DMS114 treated with DMSO at 0.1 percent for 48 hours (cell line): ENCODE measurements around the gene PARD3.
"Not testable (repeated sequence)": the region's sequence is repeated elsewhere in the genome, so short reads cannot be mapped to it uniquely, and the experiment has no call there.

Source experiments
- DNase-seq: peaks from one replicate; lab custom pipeline; 2025; ENCODE audit not compliant: unreplicated experiment; lab: John Stamatoyannopoulos, UW

Gene PARD3

DNA sequence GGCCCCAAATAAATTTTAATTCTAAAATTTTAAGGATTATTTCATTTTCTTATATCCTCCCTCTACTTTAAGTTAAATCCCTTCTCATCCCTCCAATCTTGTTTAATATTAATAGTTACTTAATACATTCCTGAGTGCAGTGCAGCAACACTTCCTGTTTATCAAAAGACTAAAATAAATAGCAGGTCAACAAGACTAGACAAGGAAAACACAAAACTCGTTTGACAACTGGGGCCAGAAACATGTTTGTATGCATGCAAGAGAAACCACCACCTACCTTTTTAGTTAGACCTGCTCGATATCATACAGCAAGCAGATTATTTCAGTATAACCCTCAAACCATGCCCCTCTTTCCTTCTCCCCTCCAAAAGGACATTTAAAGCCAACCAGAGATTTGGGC lies 95.8 kb downstream of the PARD3 start:
- no peak for DNase-seq

- DNase-seq = no peak
These were observed 97.7 kb downstream of the PARD3 start for GRCh38 chr10:34717429-34717828.

- no peak for DNase-seq
These were observed 98.1 kb downstream of the PARD3 start for GRCh38 chr10:34716958-34717357.

- no peak for DNase-seq
These were observed 98.9 kb downstream of the PARD3 start for GRCh38 chr10:34716234-34716633.

DNA sequence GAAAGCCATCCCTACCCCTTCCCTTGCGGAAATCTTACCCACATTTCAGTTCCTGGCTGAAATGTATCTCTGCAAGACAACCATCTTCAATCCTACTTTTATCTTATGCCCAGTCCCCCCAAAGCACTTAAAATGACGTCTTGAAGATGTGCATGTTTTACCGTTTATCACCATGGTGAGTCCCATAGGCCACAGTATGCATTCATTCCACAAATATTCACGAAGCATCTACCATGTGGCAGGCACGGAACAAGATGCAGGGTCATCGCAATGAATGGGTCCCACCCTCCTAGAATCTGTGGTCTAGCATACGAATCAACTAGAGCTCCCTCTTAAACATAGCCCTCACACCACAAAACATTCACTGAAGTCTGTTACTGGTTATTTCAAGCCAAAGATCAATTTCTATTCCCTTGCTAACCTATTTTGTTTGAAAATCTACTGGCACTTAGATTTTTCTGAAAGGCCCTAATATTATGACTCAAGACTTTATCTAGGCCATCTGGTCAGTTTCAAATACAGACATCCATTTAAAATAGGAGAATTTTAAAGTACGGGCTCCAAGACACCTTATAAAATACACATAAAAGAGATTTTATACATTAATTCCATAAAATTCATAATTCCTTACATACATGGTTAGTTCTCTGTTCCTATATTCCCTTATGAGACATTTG lies 99.4 kb downstream of the PARD3 start:
- DNase-seq = no peak

GRCh38 chr10:34713875-34714274 lies 101.2 kb downstream of the PARD3 start:
- no peak for DNase-seq

- no peak for DNase-seq
These were observed 103.6 kb downstream of the PARD3 start for GRCh38 chr10:34711500-34711899.

DNA sequence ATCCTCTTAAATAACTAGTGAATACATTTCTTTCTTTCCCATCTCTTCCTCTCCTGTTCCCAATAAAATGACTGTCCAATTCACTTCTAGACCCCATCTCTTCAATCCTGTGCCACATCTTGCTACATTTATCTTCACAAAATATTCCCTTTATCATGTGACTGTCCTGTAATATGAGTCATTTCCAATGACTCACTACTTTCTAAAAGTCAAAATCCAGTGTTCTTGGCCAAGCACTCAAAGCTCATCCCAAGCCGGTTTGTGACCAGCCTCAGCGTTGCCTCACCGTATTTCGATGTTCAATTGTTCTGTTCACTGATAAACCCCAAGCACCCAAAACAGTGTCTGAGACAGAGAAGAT lies 104.7 kb downstream of the PARD3 start:
- DNase-seq = no peak

- no peak for DNase-seq
These were observed 105.3 kb downstream of the PARD3 start for GRCh38 chr10:34709637-34710390.

GRCh38 chr10:34707656-34708055 lies 107.4 kb downstream of the PARD3 start:
- no peak for DNase-seq

GRCh38 chr10:34706992-34707391 lies 108.1 kb downstream of the PARD3 start:
- DNase-seq = not testable (repeated sequence)

GRCh38 chr10:34706147-34706546 lies 108.9 kb downstream of the PARD3 start:
- no peak for DNase-seq

- DNase-seq = no peak
These were observed 109.5 kb downstream of the PARD3 start for GRCh38 chr10:34705563-34705962.

- no peak for DNase-seq
These were observed 110.4 kb downstream of the PARD3 start for GRCh38 chr10:34704526-34705184.

DNA sequence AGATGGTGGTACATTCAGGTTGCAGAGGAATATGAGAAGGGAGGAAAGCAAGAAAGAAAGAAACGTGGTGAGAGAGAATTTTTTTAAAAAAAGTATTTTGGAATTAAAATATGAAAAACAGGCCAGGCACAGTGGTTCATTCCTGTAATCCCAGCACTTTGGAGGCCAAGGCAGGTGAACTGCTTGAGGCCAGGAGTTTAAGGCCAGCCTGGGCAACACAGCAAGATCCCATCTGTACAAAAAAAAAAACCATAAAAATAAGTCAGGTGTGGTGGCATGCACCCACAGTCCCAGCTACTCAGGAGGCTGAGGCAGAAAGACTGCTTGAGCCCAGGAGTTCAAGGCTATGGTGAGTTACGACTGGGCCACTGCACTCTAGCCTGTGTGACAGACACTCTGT lies 112.1 kb downstream of the PARD3 start:
- DNase-seq = no peak

GRCh38 chr10:34702093-34702937 lies 112.8 kb downstream of the PARD3 start:
- no peak for DNase-seq

GRCh38 chr10:34701194-34701593 lies 113.9 kb downstream of the PARD3 start:
- DNase-seq = no peak

DNA sequence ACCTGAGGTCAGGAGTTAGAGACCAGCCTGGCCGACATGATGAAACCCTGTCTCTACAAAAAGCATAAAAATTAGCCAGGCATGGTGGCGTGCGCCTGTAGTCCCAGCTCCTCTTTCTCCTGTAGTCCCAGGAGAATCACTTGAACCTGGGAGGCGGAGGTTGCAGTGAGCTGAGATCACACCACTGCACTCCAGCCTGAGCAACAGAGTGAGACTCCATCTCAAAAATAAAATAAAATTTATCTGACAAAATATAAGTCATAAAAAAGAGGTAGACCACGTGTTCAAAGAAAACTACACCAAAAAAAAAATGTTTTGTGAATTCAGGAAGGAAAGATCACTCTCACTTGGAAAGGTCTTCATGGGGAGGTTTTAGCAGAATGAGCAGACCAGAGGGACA lies 114.3 kb downstream of the PARD3 start:
- not testable (repeated sequence) for DNase-seq

DNA sequence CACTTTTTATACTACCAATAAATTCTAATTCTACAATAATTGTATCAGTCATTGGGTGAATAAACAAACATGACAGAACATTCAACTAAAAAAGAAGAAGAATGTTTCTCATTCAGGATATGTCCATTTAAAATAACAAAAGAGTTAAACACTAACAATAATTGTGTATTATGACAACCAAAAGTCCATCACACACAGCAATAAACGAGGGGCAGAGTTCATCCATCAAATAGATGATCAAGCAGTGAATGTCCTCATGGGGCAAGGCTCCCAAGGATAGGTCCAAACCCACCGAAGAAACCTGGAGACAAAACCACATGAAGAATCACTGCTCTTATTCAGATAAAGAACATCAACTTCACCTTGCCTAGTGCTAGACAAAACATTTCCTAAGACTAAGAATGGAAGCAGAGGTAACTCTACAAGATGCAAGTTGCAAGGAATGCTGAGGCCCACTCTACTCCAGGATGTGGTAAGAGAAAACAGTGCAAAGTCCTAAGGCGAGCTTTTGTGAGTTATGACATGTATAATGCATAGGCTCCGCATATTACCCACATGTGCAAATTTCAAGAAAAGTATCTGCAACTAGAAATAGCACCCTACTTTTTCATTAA lies 115.1 kb downstream of the PARD3 start:
- DNase-seq = no peak

DNA sequence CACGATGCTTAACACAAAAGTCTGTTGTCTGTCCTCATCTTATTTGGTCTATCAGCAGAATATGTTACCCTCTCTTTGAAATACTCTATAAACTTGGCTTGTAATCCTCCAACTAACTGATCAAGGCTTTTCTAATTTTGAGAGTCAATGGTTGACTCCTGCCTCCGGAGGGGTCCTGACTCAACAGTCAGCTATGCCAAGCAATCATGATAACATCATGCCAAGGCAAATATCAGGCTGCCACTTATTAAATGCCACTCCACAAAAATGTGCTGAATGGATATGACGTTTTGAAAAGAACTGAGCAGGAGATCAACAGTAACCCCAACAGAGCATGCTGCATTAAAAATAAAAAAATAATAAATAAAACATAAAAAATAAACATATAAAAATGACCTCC lies 116.1 kb downstream of the PARD3 start:
- DNase-seq = no peak

DNA sequence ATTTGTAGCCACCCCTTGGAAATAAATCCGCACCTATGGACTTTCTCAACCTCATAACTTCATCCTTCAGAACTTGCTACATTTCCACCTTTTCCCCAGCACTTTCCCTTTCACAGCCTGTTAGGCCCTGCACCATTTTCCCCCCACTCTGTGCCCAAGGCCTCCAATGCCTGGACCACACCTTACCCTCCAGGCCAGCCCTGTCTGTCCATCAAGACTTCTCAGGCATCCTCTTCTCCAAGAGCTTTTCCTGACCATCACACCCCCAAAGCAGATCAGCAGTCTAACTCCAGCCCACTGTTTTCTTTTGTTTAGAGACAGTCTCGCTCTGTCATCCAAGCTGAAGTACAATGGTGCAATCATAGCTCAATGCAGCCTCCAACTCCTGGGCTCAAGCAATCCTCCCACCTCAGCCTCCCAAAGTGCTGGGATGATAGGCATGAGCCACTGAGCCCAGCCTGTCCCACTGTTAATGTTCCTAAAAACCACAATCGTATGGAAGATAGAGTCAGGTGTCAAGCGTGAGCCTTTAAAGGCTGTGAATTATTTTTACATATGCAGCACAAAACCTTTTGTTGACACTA lies 116.8 kb downstream of the PARD3 start:
- no peak for DNase-seq
